Measurements from ENCODE around the gene MEGF11.

DNA sequence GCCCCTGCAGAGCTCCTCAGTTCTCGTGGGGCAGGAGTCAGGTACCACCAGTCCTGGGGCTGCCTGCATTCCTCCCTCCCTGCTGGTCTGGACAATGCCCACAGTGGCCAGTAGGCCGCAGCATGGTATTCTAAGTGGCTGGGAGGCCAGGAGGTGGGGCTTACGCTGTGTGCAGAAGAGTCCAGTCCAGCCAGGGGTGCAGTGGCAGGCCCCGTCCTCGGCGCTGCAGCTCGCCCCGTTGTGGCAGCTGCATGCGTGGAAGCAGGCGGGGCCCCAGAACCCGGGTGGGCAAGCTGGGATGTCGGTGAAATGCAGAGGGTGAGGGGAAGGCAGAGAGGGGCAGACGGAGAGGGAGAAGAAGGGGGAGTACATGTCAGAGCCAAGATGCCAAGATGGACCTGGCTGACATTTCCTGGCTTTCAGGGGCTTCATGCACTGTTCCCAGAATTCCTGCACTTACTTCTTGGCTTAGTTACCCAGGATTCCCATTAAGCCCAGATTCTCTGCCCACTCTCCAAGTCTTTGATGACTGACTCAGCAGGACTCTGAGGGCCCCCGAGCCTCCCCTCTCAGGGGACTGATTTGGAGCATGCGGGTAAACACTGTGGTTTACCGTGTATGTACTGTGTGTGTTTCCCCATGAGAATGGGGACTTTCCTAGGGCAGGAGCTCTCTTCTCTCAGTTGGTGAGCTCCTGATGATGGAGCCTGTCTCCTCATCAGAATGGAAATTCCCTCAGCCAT is 336.7 kb downstream of the MEGF11 start:
- TF ChIP-seq, protein P1, sequence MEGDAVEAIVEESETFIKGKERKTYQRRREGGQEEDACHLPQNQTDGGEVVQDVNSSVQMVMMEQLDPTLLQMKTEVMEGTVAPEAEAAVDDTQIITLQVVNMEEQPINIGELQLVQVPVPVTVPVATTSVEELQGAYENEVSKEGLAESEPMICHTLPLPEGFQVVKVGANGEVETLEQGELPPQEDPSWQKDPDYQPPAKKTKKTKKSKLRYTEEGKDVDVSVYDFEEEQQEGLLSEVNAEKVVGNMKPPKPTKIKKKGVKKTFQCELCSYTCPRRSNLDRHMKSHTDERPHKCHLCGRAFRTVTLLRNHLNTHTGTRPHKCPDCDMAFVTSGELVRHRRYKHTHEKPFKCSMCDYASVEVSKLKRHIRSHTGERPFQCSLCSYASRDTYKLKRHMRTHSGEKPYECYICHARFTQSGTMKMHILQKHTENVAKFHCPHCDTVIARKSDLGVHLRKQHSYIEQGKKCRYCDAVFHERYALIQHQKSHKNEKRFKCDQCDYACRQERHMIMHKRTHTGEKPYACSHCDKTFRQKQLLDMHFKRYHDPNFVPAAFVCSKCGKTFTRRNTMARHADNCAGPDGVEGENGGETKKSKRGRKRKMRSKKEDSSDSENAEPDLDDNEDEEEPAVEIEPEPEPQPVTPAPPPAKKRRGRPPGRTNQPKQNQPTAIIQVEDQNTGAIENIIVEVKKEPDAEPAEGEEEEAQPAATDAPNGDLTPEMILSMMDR (IDR thresholded peaks at IDR 0.05): peak; percentile 80
- TF ChIP-seq EZH2 (IDR thresholded peaks at IDR 0.05): no peak

Data from neural progenitor cell (in vitro differentiated cells).